ENCODE measurements around the gene AK6. TPM values are rescaled to one million over a fixed set of nuclear protein-coding genes. Genes with fewer than 3 reads are reported as not detected.

The AK6 gene
- polyA plus RNA-seq, 1 donor (not counting 4 experiments of a cell fraction or from before 2014, with no cell fraction given) = 60.3 TPM

DNA sequence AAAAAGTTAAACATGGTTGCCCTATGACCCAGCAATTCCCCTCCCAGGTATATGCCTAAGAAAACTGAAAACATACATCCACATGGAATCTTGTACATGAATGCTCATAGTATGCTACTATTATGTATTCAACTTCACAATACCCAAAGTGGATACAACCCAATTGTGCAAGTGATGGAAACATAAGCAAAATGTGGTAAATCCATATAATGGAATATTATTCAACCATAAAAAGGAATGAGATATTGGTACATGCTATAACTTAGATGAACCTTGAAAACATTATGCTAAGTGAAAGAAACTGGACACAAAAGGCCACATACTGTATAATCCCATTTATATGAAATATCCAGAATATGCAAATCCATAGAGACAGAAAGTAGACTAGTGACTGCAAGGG is 18.7 kb downstream of the AK6 start:
- H4K20me1 ChIP-seq (ENCODE audit: control insufficient read depth, extremely low read depth, insufficient read depth, low read length) = no peaks in the 10 kb centered on the region
- no peaks in the 10 kb centered on the region for H3K4me1 ChIP-seq (ENCODE audit: control insufficient read depth, extremely low read depth, insufficient read depth, low read length)
- dilution Hi-C loops (cut with MboI; ENCODE audit: extremely low pct_ligation_motif_present, low sequenced_read_pairs) = no loop called here
- H3K9ac ChIP-seq (ENCODE audit: control insufficient read depth, extremely low read depth, insufficient read depth, low read length) = no peak overlapping the region
- TF ChIP-seq EZH2 (IDR thresholded peaks at IDR 0.05; ENCODE audit: low read length) = no peak
- H3K4me3 ChIP-seq (ENCODE audit: control insufficient read depth in 2 of 3, extremely low read depth in 1 of 3, insufficient read depth in 2 of 3, low read depth in 1 of 3, low read length in 3 of 3) = no peak overlapping the region
- peaks cover 0 to 16% of the 10 kb centered on the region in 2 experiments for H3K36me3 ChIP-seq (ENCODE audit: control insufficient read depth in 2 of 2, extremely low read depth in 1 of 2, insufficient read depth in 2 of 2, low read length in 2 of 2)
- H3K9me1 ChIP-seq (ENCODE audit: control insufficient read depth, extremely low read depth, insufficient read depth, low read length) = no peaks in the 10 kb centered on the region
- DNase-seq (ENCODE audit: low read depth, low spot score) (no peak), FAIRE-seq (no peak)
- no peak overlapping the region for H3K27ac ChIP-seq (ENCODE audit: control insufficient read depth, insufficient read depth, low read length)
- H2AFZ ChIP-seq (ENCODE audit: control insufficient read depth, low read length) = no peak overlapping the region
- no peaks in the 10 kb centered on the region for H3K27me3 ChIP-seq (ENCODE audit: control insufficient read depth, extremely low read depth, insufficient read depth, low read length)
- H3K4me2 ChIP-seq (ENCODE audit: control insufficient read depth, extremely low read depth, insufficient read depth, low read depth, low read length) = no peak overlapping the region
- no peaks in the 10 kb centered on the region for H3K9me3 ChIP-seq (ENCODE audit: control insufficient read depth, low read depth, low read length)
- H3K79me2 ChIP-seq (ENCODE audit: control insufficient read depth, insufficient read depth, low read length) = no peaks in the 10 kb centered on the region

DNA sequence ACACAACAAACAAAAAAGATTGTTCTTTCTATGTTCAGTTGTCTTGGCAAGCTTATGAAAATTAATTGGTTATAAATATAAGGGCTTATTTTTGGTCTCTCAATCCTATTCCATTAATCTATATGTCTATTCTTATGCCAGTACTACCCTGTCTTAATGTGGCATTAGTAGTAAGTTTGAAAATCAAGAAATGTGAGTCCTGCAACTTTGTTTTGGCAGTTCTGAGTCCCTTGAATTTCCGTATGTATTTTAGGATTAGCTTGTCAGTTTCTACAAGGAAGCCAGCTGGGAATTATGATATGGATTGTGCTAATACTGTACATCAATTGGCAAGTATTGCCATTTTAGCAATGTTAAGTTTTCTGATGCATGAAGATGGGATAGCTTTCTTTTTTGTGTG is 26.2 kb downstream of the AK6 start:
- Histone ChIP-seq H4K20me1 (ENCODE audit: control insufficient read depth, extremely low read depth, insufficient read depth, low read length) (no peaks in the 10 kb centered on the region), H3K27ac (ENCODE audit: control insufficient read depth, insufficient read depth, low read length) (no peak overlapping the region), H3K4me3 (ENCODE audit: control insufficient read depth in 2 of 3, extremely low read depth in 1 of 3, insufficient read depth in 2 of 3, low read depth in 1 of 3, low read length in 3 of 3) (no peak overlapping the region), H3K4me2 (ENCODE audit: control insufficient read depth, extremely low read depth, insufficient read depth, low read depth, low read length) (no peak overlapping the region), H3K4me1 (ENCODE audit: control insufficient read depth, extremely low read depth, insufficient read depth, low read length) (no peaks in the 10 kb centered on the region), H3K79me2 (ENCODE audit: control insufficient read depth, insufficient read depth, low read length) (no peaks in the 10 kb centered on the region), H3K9me1 (ENCODE audit: control insufficient read depth, extremely low read depth, insufficient read depth, low read length) (no peaks in the 10 kb centered on the region), H2AFZ (ENCODE audit: control insufficient read depth, low read length) (no peak overlapping the region), H3K27me3 (ENCODE audit: control insufficient read depth, extremely low read depth, insufficient read depth, low read length) (no peaks in the 10 kb centered on the region), H3K9ac (ENCODE audit: control insufficient read depth, extremely low read depth, insufficient read depth, low read length) (no peak overlapping the region), H3K9me3 (ENCODE audit: control insufficient read depth, low read depth, low read length) (no peaks in the 10 kb centered on the region), H3K36me3 (ENCODE audit: control insufficient read depth in 2 of 2, extremely low read depth in 1 of 2, insufficient read depth in 2 of 2, low read length in 2 of 2) (no peaks in the 10 kb centered on the region)
- dilution Hi-C loops (cut with MboI; ENCODE audit: extremely low pct_ligation_motif_present, low sequenced_read_pairs) = no loop called here
- DNase-seq (ENCODE audit: low read depth, low spot score) (no peak), FAIRE-seq (no peak)
- TF ChIP-seq, protein P1, sequence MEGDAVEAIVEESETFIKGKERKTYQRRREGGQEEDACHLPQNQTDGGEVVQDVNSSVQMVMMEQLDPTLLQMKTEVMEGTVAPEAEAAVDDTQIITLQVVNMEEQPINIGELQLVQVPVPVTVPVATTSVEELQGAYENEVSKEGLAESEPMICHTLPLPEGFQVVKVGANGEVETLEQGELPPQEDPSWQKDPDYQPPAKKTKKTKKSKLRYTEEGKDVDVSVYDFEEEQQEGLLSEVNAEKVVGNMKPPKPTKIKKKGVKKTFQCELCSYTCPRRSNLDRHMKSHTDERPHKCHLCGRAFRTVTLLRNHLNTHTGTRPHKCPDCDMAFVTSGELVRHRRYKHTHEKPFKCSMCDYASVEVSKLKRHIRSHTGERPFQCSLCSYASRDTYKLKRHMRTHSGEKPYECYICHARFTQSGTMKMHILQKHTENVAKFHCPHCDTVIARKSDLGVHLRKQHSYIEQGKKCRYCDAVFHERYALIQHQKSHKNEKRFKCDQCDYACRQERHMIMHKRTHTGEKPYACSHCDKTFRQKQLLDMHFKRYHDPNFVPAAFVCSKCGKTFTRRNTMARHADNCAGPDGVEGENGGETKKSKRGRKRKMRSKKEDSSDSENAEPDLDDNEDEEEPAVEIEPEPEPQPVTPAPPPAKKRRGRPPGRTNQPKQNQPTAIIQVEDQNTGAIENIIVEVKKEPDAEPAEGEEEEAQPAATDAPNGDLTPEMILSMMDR (optimal IDR thresholded peaks at IDR 0.05 in 1 of 3, IDR thresholded peaks at IDR 0.05 in 1 of 3, conservative IDR thresholded peaks at IDR 0.05 in 1 of 3; ENCODE audit: extremely low read depth in 1 of 3, insufficient read depth in 2 of 3, low read length in 3 of 3) = no peak
- TF ChIP-seq EZH2 (IDR thresholded peaks at IDR 0.05; ENCODE audit: low read length) = no peak

DNA sequence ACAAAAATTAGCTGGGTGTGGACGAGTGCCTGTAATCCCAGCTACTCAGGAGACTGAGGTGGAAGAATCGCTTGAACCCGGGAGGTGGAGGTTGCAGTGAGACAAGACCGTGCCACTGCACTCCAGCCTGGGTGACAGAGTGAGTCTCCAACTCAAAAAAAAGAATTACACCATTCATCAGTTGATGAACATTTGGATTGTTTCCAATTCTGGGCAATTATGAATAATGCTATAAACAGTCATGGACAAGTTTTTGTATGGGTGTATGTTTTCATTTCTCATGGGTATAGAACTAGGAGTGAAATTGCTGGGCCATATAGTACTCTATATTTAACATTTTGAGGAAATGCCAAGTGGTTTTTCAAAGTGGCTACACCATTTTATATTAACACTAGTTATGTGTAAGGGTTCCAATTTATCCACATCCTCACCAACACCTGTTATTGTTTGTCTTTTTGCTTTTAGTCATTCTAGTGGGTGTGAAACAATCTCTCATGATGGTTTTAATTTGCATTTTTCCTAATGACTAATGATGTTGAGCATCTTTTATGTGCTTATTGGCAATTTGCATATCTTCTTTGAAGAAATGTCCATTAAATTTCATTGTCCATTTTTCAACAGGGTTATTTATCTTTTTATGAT is 27.7 kb downstream of the AK6 start:
- no peaks in the 10 kb centered on the region for H3K36me3 ChIP-seq (ENCODE audit: control insufficient read depth in 2 of 2, extremely low read depth in 1 of 2, insufficient read depth in 2 of 2, low read length in 2 of 2)
- no peaks in the 10 kb centered on the region for H4K20me1 ChIP-seq (ENCODE audit: control insufficient read depth, extremely low read depth, insufficient read depth, low read length)
- no peak for FAIRE-seq
- H2AFZ ChIP-seq (ENCODE audit: control insufficient read depth, low read length) = no peak overlapping the region
- H3K4me1 ChIP-seq (ENCODE audit: control insufficient read depth, extremely low read depth, insufficient read depth, low read length) = no peaks in the 10 kb centered on the region
- no peaks in the 10 kb centered on the region for H3K9me1 ChIP-seq (ENCODE audit: control insufficient read depth, extremely low read depth, insufficient read depth, low read length)
- no peak overlapping the region for H3K4me3 ChIP-seq (ENCODE audit: control insufficient read depth in 2 of 3, extremely low read depth in 1 of 3, insufficient read depth in 2 of 3, low read depth in 1 of 3, low read length in 3 of 3)
- H3K9ac ChIP-seq (ENCODE audit: control insufficient read depth, extremely low read depth, insufficient read depth, low read length) = no peak overlapping the region
- H3K79me2 ChIP-seq (ENCODE audit: control insufficient read depth, insufficient read depth, low read length) = no peaks in the 10 kb centered on the region
- TF ChIP-seq EZH2 (IDR thresholded peaks at IDR 0.05; ENCODE audit: low read length) = no peak
- TF ChIP-seq, protein P1 (optimal IDR thresholded peaks at IDR 0.05 in 1 of 3, IDR thresholded peaks at IDR 0.05 in 1 of 3, conservative IDR thresholded peaks at IDR 0.05 in 1 of 3; ENCODE audit: extremely low read depth in 1 of 3, insufficient read depth in 2 of 3, low read length in 3 of 3) = no peak
- H3K27me3 ChIP-seq (ENCODE audit: control insufficient read depth, extremely low read depth, insufficient read depth, low read length) = no peaks in the 10 kb centered on the region
- H3K4me2 ChIP-seq (ENCODE audit: control insufficient read depth, extremely low read depth, insufficient read depth, low read depth, low read length) = no peak overlapping the region
- dilution Hi-C loops (cut with MboI; ENCODE audit: extremely low pct_ligation_motif_present, low sequenced_read_pairs) = no loop called here
- H3K9me3 ChIP-seq (ENCODE audit: control insufficient read depth, low read depth, low read length) = no peaks in the 10 kb centered on the region
- DNase-seq (ENCODE audit: low read depth, low spot score) = no peak
- no peak overlapping the region for H3K27ac ChIP-seq (ENCODE audit: control insufficient read depth, insufficient read depth, low read length)

Measured in keratinocyte (primary cell).